Spleen (tissue), 11 donors: ENCODE measurements around the gene PITPNC1. TPM values are rescaled to one million over a fixed set of nuclear protein-coding genes. Genes with fewer than 3 reads are reported as not detected.

Source experiments
- DNase-seq: peaks from one replicate; pipeline ENCODE4 v3.0.0-alpha.2; 2020
- H3K27ac ChIP-seq, 8 donors: fragments of 200-600 bp; sonication (generic) in 7 of 8; 1 replicate in 4 of 8; 2 replicates in 4 of 8; pipeline versions ENCODE4 v1.5.0 to v1.8.0; 2016 to 2021; ENCODE audit warnings: inconsistent platforms in 4 of 8, mild to moderate bottlenecking in 4 of 8, moderate library complexity in 1 of 8
- H3K27me3 ChIP-seq, 7 donors: fragments of 200-600 bp; sonication (generic) in 6 of 7; replicated peaks in 1 of 7; 1 replicate in 4 of 7; 2 replicates in 3 of 7; pipeline versions ENCODE4 v1.5.0 to v1.8.0; 2016 to 2021; ENCODE audit warnings: inconsistent platforms in 3 of 7, mild to moderate bottlenecking in 1 of 7
- H3K36me3 ChIP-seq, 6 donors: fragments of 200-600 bp; sonication (generic) in 5 of 6; 1 replicate in 4 of 6; 2 replicates in 2 of 6; pipeline versions ENCODE4 v1.5.0 to v1.8.0; 2016 to 2021; ENCODE audit warnings: inconsistent platforms in 2 of 6
- H3K4me1 ChIP-seq, 6 donors: fragments of 200-600 bp; sonication (generic) in 5 of 6; 1 replicate in 3 of 6; 2 replicates in 3 of 6; pipeline versions ENCODE4 v1.5.0 to v1.8.0; 2016 to 2021; ENCODE audit warnings: inconsistent platforms in 3 of 6
- H3K4me3 ChIP-seq, 8 donors: fragments of 200-600 bp; sonication (generic) in 7 of 8; 1 replicate in 4 of 8; 2 replicates in 4 of 8; pipeline versions ENCODE4 v1.5.0 to v1.8.0; 2016 to 2021; ENCODE audit warnings: inconsistent platforms in 4 of 8, mild to moderate bottlenecking in 4 of 8, moderate library complexity in 2 of 8
- H3K9me3 ChIP-seq, 8 donors: fragments of 200-600 bp; sonication (generic) in 7 of 8; 1 replicate in 4 of 8; 2 replicates in 4 of 8; pipeline versions ENCODE4 v1.5.0 to v1.8.0; 2016 to 2021; ENCODE audit warnings: inconsistent platforms in 4 of 8
- CTCF ChIP-seq, 11 experiments: fragments of 200-600 bp in 7 of 11; fragments of 450-650 bp in 4 of 11; sonication (generic) in 4 of 11; IDR thresholded peaks in 8 of 11; conservative IDR thresholded peaks in 3 of 11; 1 replicate in 7 of 11; 2 replicates in 4 of 11; pipeline versions ENCODE4 v1.4.0 to v1.8.0; 2016 to 2021; ENCODE audit warnings: antibody characterized with exemption in 11 of 11, inconsistent platforms in 4 of 11, mild to moderate bottlenecking in 1 of 11
- POLR2A ChIP-seq, 3 donors: fragments of 450-650 bp; IDR thresholded peaks; one replicate each; pipeline ENCODE4 v1.5.1; 2017; ENCODE audit warnings: antibody characterized with exemption in 3 of 3, mild to moderate bottlenecking in 1 of 3
- POLR2AphosphoS5 ChIP-seq, 3 donors: sonication (generic); formaldehyde crosslinking; IDR thresholded peaks; one replicate each; pipeline ENCODE4 v1.5.1; 2017; ENCODE audit warnings: antibody characterized with exemption in 3 of 3
- WGBS, 5 donors: extraction: QIAGEN DNeasy Blood & Tissue Kit in 3 of 5; methylation state at CpG; one replicate each; pipeline versions ENCODE4 v1.1.5 to v1.1.7; 2013 to 2018; 5-methylcytosine and 5-hydroxymethylcytosine counted together
- intact Hi-C: fragments of 100-400 bp; cut with DNase I; formaldehyde crosslinking; loops from one replicate; pipeline ENCODE4 v1.15.0; 2023; ENCODE audit warnings: low total_unique reads
- polyA plus RNA-seq, 3 donors: library from polyadenylated mRNA; stranded (reverse); fragments of 200-250 nt; gene quantifications; one replicate each; pipeline ENCODE4 v1.2.1, GENCODE V29; 2013
- total RNA-seq, 7 donors: library from RNA; depleted of rRNA in 3 of 7; stranded (reverse); fragments of >200 nt in 3 of 7; fragmentation: NEBNext Ultra II Directional in 4 of 7; extraction: Animal tissue kit (Norgen Biotek cat#: 25700) in 4 of 7; gene quantifications; one replicate each; pipeline versions ENCODE4 v1.1.0 to v1.2.1, GENCODE V29; 2016 to 2021
- donor health status: healthy with polysubstance abuse.
- donor health status: DM: no; HTN: no; CAD: no; lungs with moderate emphysema.
- donor health status: DM: no; HTN: no; CAD: no.
- donor health status: Bipolar disorder and iron deficiency.
- donor health status: healthy.
- donor health status: DM: no; HTN: no; CAD: no.
- donor health status: DM: yes; HTN: yes; CAD: no.

Gene PITPNC1
- total and polyA plus RNA-seq, 10 donors, result 5.8 to 33.8 (median 18.8) TPM

GRCh38 chr17:67549820-67550219 is 172.7 kb downstream of the PITPNC1 start:
- H3K9me3 ChIP-seq, result no peaks in the 10 kb centered on the region
- H3K27ac ChIP-seq, result no peak overlapping the region
- 48 to 56% (median 52%) methylated on average over 9 of the region's 9 CpGs for WGBS, 5 donors
- H3K4me1 ChIP-seq, result peaks cover 11 to 34% (median 20%) of the 10 kb centered on the region in 6 donors
- H3K36me3 ChIP-seq, result no peaks in the 10 kb centered on the region
- no peak overlapping the region for H3K4me3 ChIP-seq
- DNase-seq, result no peak
- no peaks in the 10 kb centered on the region for H3K27me3 ChIP-seq
- peak in 1 of 3 donors; percentile 27 for TF ChIP-seq POLR2AphosphoS5 (IDR thresholded peaks at IDR 0.05)
- TF ChIP-seq POLR2A (IDR thresholded peaks at IDR 0.05), result no peak
- intact Hi-C loops, result no loop called here

- no peak for TF ChIP-seq POLR2AphosphoS5 (IDR thresholded peaks at IDR 0.05)
- TF ChIP-seq CTCF (IDR thresholded peaks at IDR 0.05 in 8 of 11, conservative IDR thresholded peaks at IDR 0.05 in 3 of 11), result no peak
- no peak for TF ChIP-seq POLR2A (IDR thresholded peaks at IDR 0.05)
- H3K9me3 ChIP-seq, result peaks cover 0 to 10% (median 3%) of the 10 kb centered on the region in 8 donors
- intact Hi-C loops, result no loop called here
- H3K36me3 ChIP-seq, result peaks cover 0 to 10% (median 3%) of the 10 kb centered on the region in 6 donors
- no peaks in the 10 kb centered on the region for H3K27me3 ChIP-seq
- H3K4me1 ChIP-seq, result peaks cover 0 to 9% (median 5%) of the 10 kb centered on the region in 6 donors
- DNase-seq, result no peak
- WGBS, 5 donors, result 95 to 99% (median 96%) methylated on average over 6 of the region's 6 CpGs
- H3K4me3 ChIP-seq, result no peak overlapping the region
- H3K27ac ChIP-seq, result no peak overlapping the region
Measured at GRCh38 chr17:67554634-67555033, 177.6 kb downstream of the PITPNC1 start.

GRCh38 chr17:67555855-67556254 is 178.8 kb downstream of the PITPNC1 start:
- Histone ChIP-seq H3K9me3 (peaks cover 0 to 10% (median 3%) of the 10 kb centered on the region in 8 donors), H3K27ac (no peak overlapping the region), H3K4me3 (no peak overlapping the region), H3K27me3 (no peaks in the 10 kb centered on the region), H3K4me1 (no peaks in the 10 kb centered on the region), H3K36me3 (peaks cover 0 to 10% (median 3%) of the 10 kb centered on the region in 6 donors)
- WGBS, 5 donors, result 88 to 99% (median 95%) methylated on average over 1 of the region's 1 CpG
- no peak for TF ChIP-seq POLR2AphosphoS5 (IDR thresholded peaks at IDR 0.05)
- intact Hi-C loops, result no loop called here
- no peak for DNase-seq

GRCh38 chr17:67557052-67557845 is 180.2 kb downstream of the PITPNC1 start:
- no peak overlapping the region for H3K4me3 ChIP-seq
- no peak for TF ChIP-seq POLR2A (IDR thresholded peaks at IDR 0.05)
- no peak for TF ChIP-seq CTCF (IDR thresholded peaks at IDR 0.05 in 8 of 11, conservative IDR thresholded peaks at IDR 0.05 in 3 of 11)
- no peak for TF ChIP-seq POLR2AphosphoS5 (IDR thresholded peaks at IDR 0.05)
- intact Hi-C loops, result no loop called here
- no peaks in the 10 kb centered on the region for H3K4me1 ChIP-seq
- H3K9me3 ChIP-seq, result peaks cover 0 to 10% (median 3%) of the 10 kb centered on the region in 8 donors
- DNase-seq, result no peak
- H3K36me3 ChIP-seq, result peaks cover 0 to 10% (median 3%) of the 10 kb centered on the region in 6 donors
- H3K27me3 ChIP-seq, result no peaks in the 10 kb centered on the region
- H3K27ac ChIP-seq, result no peak overlapping the region
- WGBS, 5 donors, result 93 to 95% (median 93%) methylated on average over 10 to 11 of the region's 11 CpGs

GRCh38 chr17:67557921-67558320 is 180.8 kb downstream of the PITPNC1 start:
- H3K4me3 ChIP-seq, result no peak overlapping the region
- no peaks in the 10 kb centered on the region for H3K4me1 ChIP-seq
- 81 to 92% (median 84%) methylated on average over 5 of the region's 5 CpGs for WGBS, 5 donors
- H3K36me3 ChIP-seq, result peaks cover 0 to 10% (median 3%) of the 10 kb centered on the region in 6 donors
- DNase-seq, result no peak
- H3K9me3 ChIP-seq, result peaks cover 0 to 10% (median 3%) of the 10 kb centered on the region in 8 donors
- no peak for TF ChIP-seq POLR2AphosphoS5 (IDR thresholded peaks at IDR 0.05)
- TF ChIP-seq POLR2A (IDR thresholded peaks at IDR 0.05), result no peak
- TF ChIP-seq CTCF (IDR thresholded peaks at IDR 0.05 in 8 of 11, conservative IDR thresholded peaks at IDR 0.05 in 3 of 11), result no peak
- H3K27ac ChIP-seq, result no peak overlapping the region
- intact Hi-C loops, result no loop called here
- no peaks in the 10 kb centered on the region for H3K27me3 ChIP-seq
